ENCODE results near the gene EXOC6B.

The EXOC6B gene

GRCh38 chr2:72273384-72273783 lies 552.4 kb downstream of the EXOC6B start:
- no peak for DNase-seq (ENCODE audit: low read depth in 2 of 2)

- DNase-seq (ENCODE audit: low read depth in 2 of 2): no peak
These were observed 553.8 kb downstream of the EXOC6B start for GRCh38 chr2:72271766-72272641.

- DNase-seq (ENCODE audit: low read depth in 2 of 2): no peak
These were observed 554.6 kb downstream of the EXOC6B start for GRCh38 chr2:72271276-72271614.

GRCh38 chr2:72270556-72271275 lies 555.1 kb downstream of the EXOC6B start:
- DNase-seq (ENCODE audit: low read depth in 2 of 2): no peak

- no peak for DNase-seq (ENCODE audit: low read depth in 2 of 2)
These were observed 562.1 kb downstream of the EXOC6B start for GRCh38 chr2:72263776-72264060.

GRCh38 chr2:72263043-72263775 lies 562.6 kb downstream of the EXOC6B start:
- DNase-seq (ENCODE audit: low read depth in 2 of 2): no peak

GRCh38 chr2:72261076-72261475 lies 564.8 kb downstream of the EXOC6B start:
- DNase-seq (ENCODE audit: low read depth in 2 of 2): no peak

GRCh38 chr2:72255540-72255939 lies 570.3 kb downstream of the EXOC6B start:
- no peak for DNase-seq (ENCODE audit: low read depth in 2 of 2)

GRCh38 chr2:72254831-72255451 lies 570.9 kb downstream of the EXOC6B start:
- DNase-seq (ENCODE audit: low read depth in 2 of 2): no peak

GRCh38 chr2:72238311-72238710 lies 587.5 kb downstream of the EXOC6B start:
- DNase-seq (ENCODE audit: low read depth in 2 of 2): no peak

GRCh38 chr2:72237549-72237948 lies 588.3 kb downstream of the EXOC6B start:
- DNase-seq (ENCODE audit: low read depth in 2 of 2): no peak

- no peak for DNase-seq (ENCODE audit: low read depth in 2 of 2)
These were observed 589.3 kb downstream of the EXOC6B start for GRCh38 chr2:72236445-72237067.

GRCh38 chr2:72235497-72236415 lies 590.1 kb downstream of the EXOC6B start:
- no peak for DNase-seq (ENCODE audit: low read depth in 2 of 2)

GRCh38 chr2:72233211-72233610 lies 592.6 kb downstream of the EXOC6B start:
- DNase-seq (ENCODE audit: low read depth in 2 of 2): no peak

GRCh38 chr2:72222829-72223564 lies 602.8 kb downstream of the EXOC6B start:
- DNase-seq (ENCODE audit: low read depth in 2 of 2): no peak

- no peak for DNase-seq (ENCODE audit: low read depth in 2 of 2)
These were observed 605.7 kb downstream of the EXOC6B start for GRCh38 chr2:72220170-72220569.

- DNase-seq (ENCODE audit: low read depth in 2 of 2): no peak
These were observed 611.2 kb downstream of the EXOC6B start for GRCh38 chr2:72214429-72215143.

GRCh38 chr2:72212486-72212855 lies 613.4 kb downstream of the EXOC6B start:
- DNase-seq (ENCODE audit: low read depth in 2 of 2): no peak

GRCh38 chr2:72211777-72212485 lies 613.9 kb downstream of the EXOC6B start:
- DNase-seq (ENCODE audit: low read depth in 2 of 2): no peak
